T-helper 2 cell treated with Interferon-gamma antibody and Interleukin-4, amounts not matched to agents 5 μg/mL and 100 μg/mL, for 36 hours (primary cell): Measurements from ENCODE around the gene UVRAG.

ENCODE experiments used
- DNase-seq: peaks from one replicate; pipeline ENCODE4 v3.0.0; 2021; ENCODE audit warnings: low spot score
- H3K27ac Mint-ChIP-seq: one replicate; pipeline ENCODE4 v1.8.0; 2021; ENCODE audit warnings: mild to moderate bottlenecking, mixed read lengths
- H3K27me3 Mint-ChIP-seq: one replicate; pipeline ENCODE4 v1.8.0; 2021; ENCODE audit warnings: low read depth, mixed read lengths
- H3K36me3 Mint-ChIP-seq: one replicate; pipeline ENCODE4 v1.8.0; 2021; ENCODE audit warnings: low read depth, mixed read lengths
- H3K4me1 Mint-ChIP-seq: one replicate; pipeline ENCODE4 v1.8.0; 2021; ENCODE audit warnings: low read depth, mixed read lengths
- H3K4me3 Mint-ChIP-seq: one replicate; pipeline ENCODE4 v1.8.0; 2022; ENCODE audit warnings: mild to moderate bottlenecking, moderate library complexity, mixed read lengths
- H3K9me3 Mint-ChIP-seq: one replicate; pipeline ENCODE4 v1.8.0; 2021; ENCODE audit warnings: mixed read lengths

UVRAG gene

DNA sequence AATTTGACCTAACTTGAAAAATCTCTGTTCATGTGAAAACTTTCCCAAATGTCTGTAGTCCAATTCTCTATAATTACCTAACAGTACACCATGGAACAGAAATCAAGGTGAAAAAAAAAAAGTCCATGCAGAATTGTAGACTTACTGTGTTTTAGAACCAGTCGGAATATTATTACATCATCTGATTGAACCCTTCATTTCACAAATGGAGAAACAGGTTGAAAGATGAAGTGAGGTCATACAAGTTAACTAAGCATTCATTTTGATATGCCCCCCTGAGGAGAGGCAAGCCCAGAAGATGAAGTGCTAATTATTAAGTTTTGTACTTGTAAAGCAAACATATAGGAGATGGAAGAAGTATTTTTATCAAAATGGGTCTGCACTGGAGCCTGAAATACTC, 211.9 kb downstream of the UVRAG start:
- Mint-ChIP-seq H3K27ac (no peak overlapping the region), H3K27me3 (no peaks in the 10 kb centered on the region), H3K36me3 (peaks cover 18% of the 10 kb centered on the region), H3K9me3 (no peaks in the 10 kb centered on the region), H3K4me1 (peaks cover 14% of the 10 kb centered on the region), H3K4me3 (no peak overlapping the region)
- DNase-seq = no peak

DNA sequence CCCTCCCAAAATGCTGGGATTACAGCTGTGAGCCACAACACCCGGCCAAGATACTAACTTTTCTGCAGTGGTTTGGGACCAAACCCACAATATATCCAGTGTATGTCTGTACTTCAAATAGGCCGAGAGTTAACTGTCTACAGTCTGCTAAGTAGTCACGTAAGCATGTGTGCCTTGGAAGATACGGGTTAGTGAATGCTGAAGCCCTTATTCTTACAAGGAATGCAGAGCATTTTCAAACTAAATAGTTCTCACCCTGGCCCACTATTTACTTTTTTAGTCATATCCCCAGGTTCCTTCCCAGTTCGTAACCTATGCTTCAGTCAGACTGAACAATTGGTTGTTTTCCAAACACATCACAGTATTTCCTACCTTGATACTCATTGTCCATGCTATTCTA, 215.3 kb downstream of the UVRAG start:
- Mint-ChIP-seq H3K4me3 (no peak overlapping the region), H3K4me1 (no peaks in the 10 kb centered on the region), H3K36me3 (peaks cover 8% of the 10 kb centered on the region), H3K27ac (no peak overlapping the region), H3K9me3 (no peaks in the 10 kb centered on the region), H3K27me3 (no peaks in the 10 kb centered on the region)
- no peak for DNase-seq

- no peak overlapping the region for H3K4me3 Mint-ChIP-seq
- H3K36me3 Mint-ChIP-seq = peaks cover 8% of the 10 kb centered on the region
- no peak overlapping the region for H3K27ac Mint-ChIP-seq
- DNase-seq = no peak
- no peaks in the 10 kb centered on the region for H3K9me3 Mint-ChIP-seq
- H3K4me1 Mint-ChIP-seq = no peaks in the 10 kb centered on the region
- H3K27me3 Mint-ChIP-seq = no peaks in the 10 kb centered on the region
Measured at GRCh38 chr11:76030968-76031590, 216.1 kb downstream of the UVRAG start.

- Mint-ChIP-seq H3K27ac (no peak overlapping the region), H3K4me1 (no peaks in the 10 kb centered on the region), H3K9me3 (no peaks in the 10 kb centered on the region), H3K36me3 (peaks cover 3% of the 10 kb centered on the region), H3K4me3 (no peak overlapping the region), H3K27me3 (no peaks in the 10 kb centered on the region)
- no peak for DNase-seq
Measured at GRCh38 chr11:76033699-76034098, 218.7 kb downstream of the UVRAG start.

GRCh38 chr11:76035020-76035419, 220.0 kb downstream of the UVRAG start:
- Mint-ChIP-seq H3K4me3 (no peak overlapping the region), H3K4me1 (no peaks in the 10 kb centered on the region), H3K27me3 (no peaks in the 10 kb centered on the region), H3K36me3 (peaks cover 3% of the 10 kb centered on the region), H3K27ac (no peak overlapping the region), H3K9me3 (no peaks in the 10 kb centered on the region)
- DNase-seq = no peak

GRCh38 chr11:76038608-76039007, 223.6 kb downstream of the UVRAG start:
- Mint-ChIP-seq H3K4me3 (no peak overlapping the region), H3K9me3 (no peaks in the 10 kb centered on the region), H3K36me3 (no peaks in the 10 kb centered on the region), H3K27ac (no peak overlapping the region), H3K27me3 (no peaks in the 10 kb centered on the region), H3K4me1 (no peaks in the 10 kb centered on the region)
- DNase-seq = no peak

DNA sequence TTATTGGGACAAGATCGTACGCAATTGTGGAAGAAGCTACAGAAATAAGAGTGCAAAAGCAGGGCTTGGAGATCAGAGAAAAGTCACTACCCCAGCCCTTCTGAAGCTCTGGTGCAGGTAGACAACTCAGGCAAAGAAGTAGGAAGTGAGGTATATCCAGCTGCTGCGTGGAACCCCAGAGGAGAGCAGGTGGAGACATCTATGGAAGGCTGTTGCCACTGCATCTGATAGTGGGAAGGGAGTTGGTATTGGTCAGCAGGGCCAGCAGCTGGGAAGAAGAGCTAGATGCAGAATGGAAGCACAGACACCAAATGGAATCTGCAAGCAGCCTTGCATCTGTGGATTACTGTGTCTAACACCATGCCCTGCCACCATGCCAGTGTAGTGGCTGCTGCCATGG, 226.2 kb downstream of the UVRAG start:
- H3K27ac Mint-ChIP-seq = no peak overlapping the region
- H3K9me3 Mint-ChIP-seq = peaks cover 7% of the 10 kb centered on the region
- H3K27me3 Mint-ChIP-seq = no peaks in the 10 kb centered on the region
- H3K36me3 Mint-ChIP-seq = no peaks in the 10 kb centered on the region
- no peaks in the 10 kb centered on the region for H3K4me1 Mint-ChIP-seq
- DNase-seq = no peak
- no peak overlapping the region for H3K4me3 Mint-ChIP-seq

GRCh38 chr11:76044750-76045320, 229.8 kb downstream of the UVRAG start:
- no peak for DNase-seq
- Mint-ChIP-seq H3K9me3 (peaks cover 41% of the 10 kb centered on the region), H3K36me3 (peaks cover 17% of the 10 kb centered on the region), H3K4me1 (no peaks in the 10 kb centered on the region), H3K27ac (no peak overlapping the region), H3K27me3 (no peaks in the 10 kb centered on the region), H3K4me3 (no peak overlapping the region)

GRCh38 chr11:76047231-76047630, 232.2 kb downstream of the UVRAG start:
- H3K27ac Mint-ChIP-seq = no peak overlapping the region
- peaks cover 19% of the 10 kb centered on the region for H3K36me3 Mint-ChIP-seq

GRCh38 chr11:76047766-76048165, 232.8 kb downstream of the UVRAG start:
- Mint-ChIP-seq H3K4me3 (no peak overlapping the region), H3K4me1 (peaks cover 2% of the 10 kb centered on the region), H3K9me3 (peaks cover 50% of the 10 kb centered on the region), H3K36me3 (peaks cover 22% of the 10 kb centered on the region), H3K27ac (no peak overlapping the region), H3K27me3 (no peaks in the 10 kb centered on the region)
- no peak for DNase-seq

More at GRCh38 chr11:76047231-76047630, 232.2 kb downstream of the UVRAG start:
- H3K9me3 Mint-ChIP-seq = peaks cover 50% of the 10 kb centered on the region
- peaks cover under 1% of the 10 kb centered on the region for H3K4me1 Mint-ChIP-seq
- no peaks in the 10 kb centered on the region for H3K27me3 Mint-ChIP-seq
- H3K4me3 Mint-ChIP-seq = no peak overlapping the region
- no peak for DNase-seq

- no peaks in the 10 kb centered on the region for H3K27me3 Mint-ChIP-seq
- peaks cover 2% of the 10 kb centered on the region for H3K4me1 Mint-ChIP-seq
- peaks cover 53% of the 10 kb centered on the region for H3K9me3 Mint-ChIP-seq
- H3K27ac Mint-ChIP-seq = no peak overlapping the region
- H3K36me3 Mint-ChIP-seq = peaks cover 25% of the 10 kb centered on the region
- H3K4me3 Mint-ChIP-seq = no peak overlapping the region
- no peak for DNase-seq
Measured at GRCh38 chr11:76048763-76049162, 233.8 kb downstream of the UVRAG start.

DNA sequence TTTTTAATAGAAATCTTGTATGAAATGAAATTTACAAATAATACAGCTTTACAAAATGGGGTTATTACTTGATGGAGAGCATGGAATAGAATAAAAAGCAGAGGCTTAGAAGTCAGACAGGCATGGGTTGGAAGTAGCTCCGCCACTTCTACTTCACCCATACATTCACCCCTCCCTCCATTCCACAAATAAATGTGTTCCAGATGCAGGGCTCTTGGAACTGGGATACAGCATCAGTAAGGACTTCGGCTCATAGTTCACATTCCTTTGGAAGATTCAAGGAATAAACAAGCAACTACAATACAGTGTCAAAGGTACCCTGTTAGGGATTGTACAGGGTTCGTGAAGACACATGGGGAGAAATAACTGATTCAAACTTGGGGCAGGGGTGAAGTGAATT, 234.5 kb downstream of the UVRAG start:
- Mint-ChIP-seq H3K27me3 (no peaks in the 10 kb centered on the region), H3K27ac (no peak overlapping the region), H3K36me3 (peaks cover 25% of the 10 kb centered on the region), H3K9me3 (peaks cover 53% of the 10 kb centered on the region), H3K4me3 (no peak overlapping the region), H3K4me1 (peaks cover 2% of the 10 kb centered on the region)
- DNase-seq = no peak

GRCh38 chr11:76051937-76052336, 236.9 kb downstream of the UVRAG start:
- Mint-ChIP-seq H3K9me3 (peaks cover 42% of the 10 kb centered on the region), H3K36me3 (peaks cover 25% of the 10 kb centered on the region), H3K27me3 (no peaks in the 10 kb centered on the region), H3K4me3 (no peak overlapping the region), H3K27ac (no peak overlapping the region), H3K4me1 (peaks cover 2% of the 10 kb centered on the region)
- DNase-seq = no peak

DNA sequence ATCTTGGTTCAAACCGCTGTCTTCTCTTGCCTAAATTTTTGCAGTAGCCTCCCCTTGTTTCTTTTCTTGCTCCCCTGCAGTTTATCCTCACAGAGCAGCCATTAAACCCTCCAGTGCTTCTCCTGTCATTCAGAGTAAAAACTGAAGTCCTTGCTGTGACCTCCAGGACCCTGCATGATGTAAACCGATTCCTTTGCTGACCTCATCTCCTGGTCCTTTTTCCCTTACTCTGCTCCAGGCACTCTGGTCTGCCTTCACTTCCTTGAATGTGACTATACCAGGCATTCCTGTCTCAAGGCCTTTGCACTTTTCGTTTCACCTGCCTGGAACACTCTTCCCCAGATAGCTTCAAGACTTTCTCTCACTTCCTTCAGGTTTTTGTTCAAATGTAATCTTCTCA, 239.3 kb downstream of the UVRAG start:
- H3K9me3 Mint-ChIP-seq = peaks cover 18% of the 10 kb centered on the region
- H3K27me3 Mint-ChIP-seq = no peaks in the 10 kb centered on the region
- H3K4me1 Mint-ChIP-seq = peaks cover 2% of the 10 kb centered on the region
- DNase-seq = no peak
- H3K36me3 Mint-ChIP-seq = peaks cover 8% of the 10 kb centered on the region
- no peak overlapping the region for H3K27ac Mint-ChIP-seq
- H3K4me3 Mint-ChIP-seq = no peak overlapping the region

DNA sequence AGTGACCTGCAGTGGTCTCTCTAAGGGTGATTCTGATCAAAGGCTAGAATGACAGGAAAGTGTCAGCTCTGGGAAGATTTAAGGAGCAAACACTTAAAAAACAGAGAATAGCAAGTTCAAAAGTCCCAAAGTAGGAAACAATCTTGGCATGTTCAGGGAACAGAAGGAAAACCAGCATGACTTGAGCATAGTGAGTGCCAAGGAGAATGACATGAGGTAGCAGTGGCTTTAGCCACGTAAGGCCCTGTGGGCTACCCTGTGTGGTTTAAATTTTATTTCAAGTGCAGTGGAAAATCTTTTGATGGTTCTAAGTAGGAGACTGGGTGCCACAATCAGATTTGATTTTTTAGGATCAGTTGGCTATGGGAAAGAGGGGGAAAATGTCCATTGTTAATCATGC, 241.9 kb downstream of the UVRAG start:
- H3K4me3 Mint-ChIP-seq = no peak overlapping the region
- DNase-seq = no peak
- H3K9me3 Mint-ChIP-seq = peaks cover 3% of the 10 kb centered on the region
- H3K27me3 Mint-ChIP-seq = no peaks in the 10 kb centered on the region
- peaks cover 7% of the 10 kb centered on the region for H3K36me3 Mint-ChIP-seq
- peaks cover 2% of the 10 kb centered on the region for H3K4me1 Mint-ChIP-seq
- no peak overlapping the region for H3K27ac Mint-ChIP-seq
